Measurements from ENCODE around the gene CALD1. TPM values are rescaled to one million over a fixed set of nuclear protein-coding genes. Genes with fewer than 3 reads are reported as not detected.

CALD1 gene
- total RNA-seq, 1 donor from 2014 or later = 127 TPM

DNA sequence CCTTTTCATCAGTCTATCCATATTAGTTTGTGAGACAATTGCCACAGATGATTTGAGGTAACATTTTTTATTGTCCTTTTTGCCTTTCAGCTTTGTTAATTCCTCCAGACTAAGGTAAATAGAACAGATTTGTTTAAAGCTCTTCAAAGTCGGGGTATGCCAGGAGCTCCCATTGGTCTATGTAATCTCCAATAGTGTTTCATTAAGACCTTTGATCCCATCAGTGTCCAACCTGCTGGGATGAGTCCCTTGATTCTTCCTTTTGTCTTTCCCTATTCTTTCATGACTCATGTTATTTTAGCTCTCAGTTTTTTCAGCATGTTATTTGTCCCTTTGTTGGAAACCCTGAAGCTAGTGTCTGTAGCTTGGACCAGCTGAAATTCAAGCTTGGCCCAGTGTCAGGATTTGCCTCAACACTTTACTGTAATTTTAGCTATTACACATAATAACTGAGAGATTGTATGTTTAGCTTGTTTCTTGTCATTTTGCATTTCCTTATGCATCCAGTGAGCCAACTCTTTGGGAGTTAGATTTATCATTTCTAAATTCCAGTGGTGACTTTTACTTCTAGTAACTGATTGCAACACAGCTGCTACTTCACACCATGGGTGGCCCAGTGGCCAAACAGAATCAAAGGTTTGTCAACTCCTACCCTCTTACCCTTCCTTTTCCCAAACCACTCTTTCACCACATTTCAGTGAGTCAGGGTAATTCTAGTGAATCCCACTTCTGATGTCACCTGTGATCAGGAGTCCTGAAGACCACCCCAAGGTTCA is 222.1 kb downstream of the CALD1 start:
- DNase-seq = no peak

- no peak for DNase-seq
Measured at GRCh38 chr7:135012229-135012628, 232.8 kb downstream of the CALD1 start.

Small RNA genes lying within 50 kb of the gene (small RNA-seq; reads per million reads assigned to genes)
- not detected for gene TUBB3P2 (ENCODE audit: low replicate concordance)

Other genes with a start within 250 kb of the CALD1 start
- gene AKR1B15, start 230.5 kb upstream of the CALD1 start, total RNA-seq = 0.31 TPM
- gene BPGM, start 132.8 kb upstream of the CALD1 start, total RNA-seq = 36.3 TPM
- 0.62 TPM for gene AGBL3, start 206.9 kb downstream of the CALD1 start, total RNA-seq